Neural progenitor cell (in vitro differentiated cells): ENCODE results near the gene CACNA1B. TPM values are rescaled to one million over a fixed set of nuclear protein-coding genes. Genes with fewer than 3 reads are reported as not detected.
A peak's percentile ranks its signal among the peaks of the same experiment; 100 is the strongest.
"Not testable (repeated sequence)": the region's sequence is repeated elsewhere in the genome, so short reads cannot be mapped to it uniquely, and the experiment has no call there.

Experiments used
- DNase-seq: peaks from one replicate; pipeline ENCODE4 v3.0.0-alpha.2; 2016; ENCODE audit warnings: low spot score
- H2AFZ ChIP-seq: fragments of 200-600 bp; sonication (generic); replicated peaks from 2 replicates; pipeline ENCODE4 v1.6.1; 2016; ENCODE audit warnings: antibody characterized with exemption
- H3F3A ChIP-seq: fragments of 200-600 bp; sonication (generic); 2 replicates; pipeline ENCODE4 v1.6.1; 2016; ENCODE audit warnings: antibody characterized with exemption, low read depth
- H3K27ac ChIP-seq: fragments of 200-600 bp; sonication (generic); 2 replicates; pipeline ENCODE4 v1.5.1; 2016; ENCODE audit warnings: mild to moderate bottlenecking
- H3K27me3 ChIP-seq: fragments of 200-600 bp; sonication (generic); 2 replicates; pipeline ENCODE4 v1.6.1; 2016; ENCODE audit warnings: mild to moderate bottlenecking, moderate library complexity
- H3K36me3 ChIP-seq: fragments of 200-600 bp; sonication (generic); 2 replicates; pipeline ENCODE4 v1.5.1; 2016
- H3K4me1 ChIP-seq: fragments of 200-600 bp; sonication (generic); 2 replicates; pipeline ENCODE4 v1.6.1; 2016; ENCODE audit warnings: mixed run types
- H3K4me2 ChIP-seq: fragments of 200-600 bp; sonication (generic); 2 replicates; pipeline ENCODE4 v1.6.1; 2016
- H3K4me3 ChIP-seq: fragments of 200-600 bp; sonication (generic); 2 replicates; pipeline ENCODE4 v1.5.1; 2016
- H3K79me2 ChIP-seq: fragments of 200-600 bp; sonication (generic); 2 replicates; pipeline ENCODE4 v1.6.1; 2016; ENCODE audit warnings: low read depth
- H3K9ac ChIP-seq: fragments of 200-600 bp; sonication (generic); 2 replicates; pipeline ENCODE4 v1.6.1; 2016
- H3K9me3 ChIP-seq: fragments of 200-600 bp; sonication (generic); 2 replicates; pipeline ENCODE4 v1.5.1; 2016; ENCODE audit warnings: low read depth
- H4K20me1 ChIP-seq: fragments of 200-600 bp; sonication (generic); 2 replicates; pipeline ENCODE4 v1.6.1; 2016; ENCODE audit warnings: low read depth
- H3K27ac Mint-ChIP-seq: 3 replicates; pipeline ENCODE4 v1.8.0; 2021; ENCODE audit warnings: mixed read lengths
- H3K27me3 Mint-ChIP-seq: 2 replicates; pipeline ENCODE4 v1.8.0; 2022; ENCODE audit warnings: low read depth, mild to moderate bottlenecking, inconsistent platforms, moderate library complexity, mixed read lengths; ENCODE audit not compliant: insufficient read depth
- H3K36me3 Mint-ChIP-seq: 3 replicates; pipeline ENCODE4 v1.8.0; 2021; ENCODE audit warnings: mixed read lengths
- H3K4me1 Mint-ChIP-seq: 3 replicates; pipeline ENCODE4 v1.8.0; 2021; ENCODE audit warnings: mixed read lengths
- H3K4me3 Mint-ChIP-seq: 3 replicates; pipeline ENCODE4 v1.8.0; 2021; ENCODE audit warnings: mild to moderate bottlenecking, moderate library complexity, mixed read lengths
- H3K9me3 Mint-ChIP-seq: 3 replicates; pipeline ENCODE4 v1.8.0; 2020; ENCODE audit warnings: mixed read lengths
- CTCF ChIP-seq: fragments of 200-600 bp; sonication (generic); IDR thresholded peaks from 2 replicates; pipeline ENCODE4 v1.5.1; 2017; ENCODE audit warnings: antibody characterized with exemption, mild to moderate bottlenecking
- EZH2 ChIP-seq: fragments of 200-600 bp; sonication (generic); IDR thresholded peaks from 2 replicates; pipeline ENCODE4 v1.6.1; 2017; ENCODE audit warnings: antibody characterized with exemption, mild to moderate bottlenecking, moderate library complexity
- EZH2phosphoT487 ChIP-seq: fragments of 200-600 bp; sonication (generic); IDR thresholded peaks from 2 replicates; pipeline ENCODE4 v1.6.1; 2017; ENCODE audit warnings: antibody characterized with exemption
- total RNA-seq: library from RNA; depleted of rRNA; stranded (reverse); fragments of >200 nt; gene quantifications from 2 replicates; pipeline ENCODE4 v1.2.3, GENCODE V29; 2015; ENCODE audit warnings: low replicate concordance

The CACNA1B gene
- total RNA-seq, 1 donor from 2014 or later, result 0.30 TPM

DNA sequence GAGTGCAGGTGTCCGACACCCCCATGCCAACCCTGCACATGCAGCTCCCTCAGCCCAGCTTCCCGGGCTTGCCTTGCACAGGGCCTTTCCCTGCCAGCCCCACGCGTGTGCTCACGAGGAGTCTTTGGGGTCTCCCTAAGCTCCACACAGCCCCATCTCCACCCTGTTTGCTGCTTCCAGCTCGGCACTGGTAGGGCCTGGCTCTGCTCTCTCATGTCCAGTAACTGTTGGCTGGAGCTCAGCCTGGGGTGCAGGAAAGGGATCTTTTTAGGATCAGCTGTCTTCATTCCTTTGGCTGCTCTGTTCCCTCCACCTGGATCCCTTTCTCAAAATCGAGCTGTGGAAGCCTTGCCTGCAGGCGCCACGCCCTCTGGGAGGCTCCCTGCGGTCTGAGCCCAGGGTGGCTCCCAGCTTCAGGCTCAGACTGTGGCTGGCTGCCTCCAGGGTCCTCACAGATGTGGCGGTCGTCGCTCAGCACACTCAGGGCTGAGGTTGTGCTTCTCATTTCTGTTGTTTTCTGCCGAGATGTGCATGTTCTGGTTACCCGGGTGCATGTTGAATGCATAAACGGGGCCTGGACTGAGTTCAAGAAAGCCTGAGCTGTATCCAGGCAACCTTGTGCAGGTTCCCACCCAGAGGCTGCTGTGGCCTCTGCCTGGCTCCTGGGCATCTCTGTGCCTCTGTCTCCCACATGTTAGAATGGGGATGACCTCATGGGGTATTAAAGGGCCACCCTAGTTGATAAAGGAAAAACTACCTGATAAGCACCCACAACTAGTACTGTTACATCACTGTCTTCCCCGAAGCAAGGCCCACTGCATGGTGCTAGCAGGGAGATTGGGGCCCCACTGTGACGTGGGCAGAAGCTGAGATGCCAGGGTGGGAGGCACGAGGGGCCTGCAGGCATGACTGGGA, 4.3 kb downstream of the CACNA1B start:
- H3K9me3 Mint-ChIP-seq, result no peaks in the 10 kb centered on the region

GRCh38 chr9:137882506-137882821, 4.9 kb downstream of the CACNA1B start:
- Histone ChIP-seq H3F3A (no peaks in the 10 kb centered on the region), H3K36me3 (no peaks in the 10 kb centered on the region), H3K27me3 (peaks cover 8% of the 10 kb centered on the region), H4K20me1 (peaks cover 38% of the 10 kb centered on the region), H3K9me3 (no peaks in the 10 kb centered on the region), H3K27ac (no peak overlapping the region), H3K4me3 (no peak overlapping the region), H3K4me1 (peaks cover 4% of the 10 kb centered on the region), H3K9ac (no peak overlapping the region), H2AFZ (no peak overlapping the region), H3K4me2 (no peak overlapping the region), H3K79me2 (no peaks in the 10 kb centered on the region)
- no peak for TF ChIP-seq CTCF
- TF ChIP-seq EZH2, result no peak
- TF ChIP-seq EZH2phosphoT487, result no peak
- Mint-ChIP-seq H3K27me3 (peaks cover 7% of the 10 kb centered on the region), H3K9me3 (no peaks in the 10 kb centered on the region), H3K36me3 (no peaks in the 10 kb centered on the region), H3K27ac (no peak overlapping the region), H3K4me3 (no peak overlapping the region), H3K4me1 (no peaks in the 10 kb centered on the region)
- no peak for DNase-seq

More for the DNA sequence above, 4.3 kb downstream of the CACNA1B start:
- no peak overlapping the region for H3K4me3 Mint-ChIP-seq
- no peak for DNase-seq
- Histone ChIP-seq H3K27me3 (peaks cover 14% of the 10 kb centered on the region), H3K9me3 (no peaks in the 10 kb centered on the region), H3K9ac (no peak overlapping the region), H3K36me3 (no peaks in the 10 kb centered on the region), H3K4me2 (no peak overlapping the region), H4K20me1 (peaks cover 38% of the 10 kb centered on the region), H2AFZ (no peak overlapping the region), H3K27ac (no peak overlapping the region), H3K79me2 (no peaks in the 10 kb centered on the region), H3F3A (no peaks in the 10 kb centered on the region), H3K4me1 (peaks cover 4% of the 10 kb centered on the region), H3K4me3 (no peak overlapping the region)
- H3K4me1 Mint-ChIP-seq, result no peaks in the 10 kb centered on the region
- peaks cover 7% of the 10 kb centered on the region for H3K27me3 Mint-ChIP-seq
- no peaks in the 10 kb centered on the region for H3K36me3 Mint-ChIP-seq
- H3K27ac Mint-ChIP-seq, result no peak overlapping the region
- TF ChIP-seq EZH2phosphoT487, result no peak
- no peak for TF ChIP-seq EZH2
- TF ChIP-seq CTCF, result no peak

GRCh38 chr9:137883977-137884376, 6.4 kb downstream of the CACNA1B start:
- not testable (repeated sequence) for H3K36me3 Mint-ChIP-seq, H3K27ac Mint-ChIP-seq, H3K27ac ChIP-seq, DNase-seq, H3K4me1 Mint-ChIP-seq, H3K9me3 Mint-ChIP-seq, H3K9me3 ChIP-seq, H3F3A ChIP-seq, H3K27me3 ChIP-seq, H3K4me3 Mint-ChIP-seq, H2AFZ ChIP-seq, H3K9ac ChIP-seq, H3K79me2 ChIP-seq, H3K36me3 ChIP-seq, H3K4me3 ChIP-seq, H3K27me3 Mint-ChIP-seq, H3K4me1 ChIP-seq, H3K4me2 ChIP-seq
- peaks cover 31% of the 10 kb centered on the region for H4K20me1 ChIP-seq

DNA sequence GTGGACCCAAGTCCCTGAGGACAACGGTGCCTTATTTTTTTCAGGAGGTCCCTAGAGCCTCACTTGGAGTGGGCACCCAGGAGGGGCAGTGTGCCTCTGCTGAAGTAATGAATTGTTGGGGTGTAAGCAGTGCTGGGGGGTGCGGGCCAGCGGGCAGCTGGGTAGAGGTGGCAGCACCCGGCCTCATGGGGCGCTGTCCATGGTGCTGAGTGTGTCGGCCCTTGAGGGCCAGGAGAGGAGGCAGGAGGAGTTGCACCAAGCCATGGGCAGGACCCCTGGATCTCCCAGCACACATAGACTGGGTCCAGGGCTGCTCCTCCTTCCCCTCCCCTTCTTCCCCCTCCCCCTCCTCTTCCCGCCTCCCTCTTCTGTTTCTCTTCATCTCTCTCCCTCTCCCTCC, 7.0 kb downstream of the CACNA1B start:
- H3K9ac ChIP-seq, H3K27me3 ChIP-seq, H3F3A ChIP-seq, H2AFZ ChIP-seq, H3K4me3 ChIP-seq, H3K9me3 Mint-ChIP-seq, H3K79me2 ChIP-seq, H3K36me3 Mint-ChIP-seq, H3K4me3 Mint-ChIP-seq, H3K9me3 ChIP-seq, H3K36me3 ChIP-seq, H3K4me1 Mint-ChIP-seq, H3K4me2 ChIP-seq, H3K27ac ChIP-seq, H3K27me3 Mint-ChIP-seq, H3K4me1 ChIP-seq, H3K27ac Mint-ChIP-seq: not testable (repeated sequence)
- peak; percentile 56 for DNase-seq
- peaks cover 25% of the 10 kb centered on the region for H4K20me1 ChIP-seq

GRCh38 chr9:137885121-137885520, 7.5 kb downstream of the CACNA1B start:
- H3K27ac Mint-ChIP-seq, H3K36me3 Mint-ChIP-seq, DNase-seq, H3K4me1 ChIP-seq, H3K4me1 Mint-ChIP-seq, H3K27ac ChIP-seq, H3K9me3 Mint-ChIP-seq, H3K36me3 ChIP-seq, H3K4me3 ChIP-seq, H3K27me3 Mint-ChIP-seq, H2AFZ ChIP-seq, H3F3A ChIP-seq, H3K9me3 ChIP-seq, H3K4me3 Mint-ChIP-seq, H3K9ac ChIP-seq, H3K4me2 ChIP-seq, H3K27me3 ChIP-seq, H3K79me2 ChIP-seq: not testable (repeated sequence)
- H4K20me1 ChIP-seq, result peaks cover 20% of the 10 kb centered on the region

DNA sequence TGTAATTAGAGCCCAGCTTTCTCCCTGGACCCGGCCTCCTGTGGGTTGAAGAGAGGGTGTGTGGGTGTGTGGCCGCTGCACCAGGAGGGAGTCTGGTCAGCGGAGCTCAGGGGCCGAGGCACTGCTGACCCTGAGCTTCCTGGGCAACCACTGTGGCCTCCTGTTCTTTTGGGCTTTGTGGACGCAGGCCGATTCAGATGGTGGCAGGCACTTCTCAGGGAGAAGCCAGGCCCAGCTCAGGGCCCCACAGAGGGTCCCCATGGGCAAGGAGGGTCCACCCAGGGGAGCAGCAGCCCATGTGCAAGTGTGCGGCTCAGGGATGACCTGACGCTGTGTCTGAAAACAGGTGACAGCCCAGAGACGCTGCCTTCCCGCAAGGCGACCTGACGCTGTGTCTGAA, 11.0 kb downstream of the CACNA1B start:
- not testable (repeated sequence) for H3K4me1 Mint-ChIP-seq, H3K4me2 ChIP-seq, H3K36me3 ChIP-seq, H3K27ac Mint-ChIP-seq, H3K4me1 ChIP-seq, DNase-seq, H4K20me1 ChIP-seq, H3K79me2 ChIP-seq, H3K27me3 Mint-ChIP-seq, H3K9ac ChIP-seq, H3F3A ChIP-seq, H3K36me3 Mint-ChIP-seq, H2AFZ ChIP-seq, H3K9me3 Mint-ChIP-seq, H3K27ac ChIP-seq, H3K4me3 ChIP-seq, H3K9me3 ChIP-seq, H3K4me3 Mint-ChIP-seq, H3K27me3 ChIP-seq
